ENCODE measurements around the gene LYZL1. TPM values are rescaled to one million over a fixed set of nuclear protein-coding genes. Genes with fewer than 3 reads are reported as not detected.
"Not testable (repeated sequence)": the region's sequence is repeated elsewhere in the genome, so short reads cannot be mapped to it uniquely, and the experiment has no call there.

Gene LYZL1
- total RNA-seq, 3 donors from 2014 or later = not detected

DNA sequence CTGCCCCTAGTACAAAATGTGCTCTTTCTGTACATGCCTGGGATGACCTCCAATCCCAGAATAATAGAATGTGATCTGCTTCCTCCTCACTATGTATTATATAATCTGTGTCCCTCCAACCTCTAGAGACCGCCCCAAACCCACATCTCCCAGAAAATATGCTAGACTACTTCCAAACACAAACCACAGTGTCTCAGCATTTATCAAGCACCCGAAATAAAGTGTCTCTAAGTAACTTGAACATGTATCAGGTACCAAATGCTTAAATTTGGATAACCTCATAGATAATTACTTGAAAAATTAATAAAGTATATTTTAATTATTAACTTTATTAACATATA is 16.1 kb downstream of the LYZL1 start:
- peak overlapping the region in 1 of 2 donors; percentile 19 for H3K27ac ChIP-seq
- TF ChIP-seq POLR2A (IDR thresholded peaks at IDR 0.05) (no peak), POLR2AphosphoS5 (IDR thresholded peaks at IDR 0.05) (no peak)
- TF ChIP-seq, protein P1, sequence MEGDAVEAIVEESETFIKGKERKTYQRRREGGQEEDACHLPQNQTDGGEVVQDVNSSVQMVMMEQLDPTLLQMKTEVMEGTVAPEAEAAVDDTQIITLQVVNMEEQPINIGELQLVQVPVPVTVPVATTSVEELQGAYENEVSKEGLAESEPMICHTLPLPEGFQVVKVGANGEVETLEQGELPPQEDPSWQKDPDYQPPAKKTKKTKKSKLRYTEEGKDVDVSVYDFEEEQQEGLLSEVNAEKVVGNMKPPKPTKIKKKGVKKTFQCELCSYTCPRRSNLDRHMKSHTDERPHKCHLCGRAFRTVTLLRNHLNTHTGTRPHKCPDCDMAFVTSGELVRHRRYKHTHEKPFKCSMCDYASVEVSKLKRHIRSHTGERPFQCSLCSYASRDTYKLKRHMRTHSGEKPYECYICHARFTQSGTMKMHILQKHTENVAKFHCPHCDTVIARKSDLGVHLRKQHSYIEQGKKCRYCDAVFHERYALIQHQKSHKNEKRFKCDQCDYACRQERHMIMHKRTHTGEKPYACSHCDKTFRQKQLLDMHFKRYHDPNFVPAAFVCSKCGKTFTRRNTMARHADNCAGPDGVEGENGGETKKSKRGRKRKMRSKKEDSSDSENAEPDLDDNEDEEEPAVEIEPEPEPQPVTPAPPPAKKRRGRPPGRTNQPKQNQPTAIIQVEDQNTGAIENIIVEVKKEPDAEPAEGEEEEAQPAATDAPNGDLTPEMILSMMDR (IDR thresholded peaks at IDR 0.05) = no peak

DNA sequence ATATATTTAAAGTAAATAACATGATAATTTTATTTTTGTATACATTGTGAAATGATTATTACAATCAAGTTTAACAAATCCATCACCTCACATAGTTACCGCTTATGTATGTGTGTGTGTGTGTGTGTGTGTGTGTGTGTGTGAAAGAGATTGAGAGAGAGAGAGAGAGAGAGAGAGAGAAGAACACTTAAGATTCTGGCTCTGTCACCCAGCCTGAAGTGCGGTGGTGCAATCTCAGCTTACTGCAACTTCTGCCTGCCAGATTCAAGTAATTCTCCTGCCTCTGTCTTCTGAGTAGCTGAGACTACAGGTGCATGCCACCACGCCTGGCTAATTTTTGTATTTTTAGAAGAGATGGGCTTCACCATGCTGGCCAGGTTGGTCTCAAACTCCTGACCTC is 17.8 kb downstream of the LYZL1 start:
- Histone ChIP-seq H3K9me3 (peaks cover 0 to 7% of the 10 kb centered on the region in 2 donors), H3K4me1 (no peaks in the 10 kb centered on the region), H3K27ac (no peak overlapping the region), H3K27me3 (no peaks in the 10 kb centered on the region), H3K4me3 (no peak overlapping the region), H3K36me3 (no peaks in the 10 kb centered on the region)
- TF ChIP-seq POLR2AphosphoS5 (IDR thresholded peaks at IDR 0.05) = no peak
- TF ChIP-seq, protein P1 (IDR thresholded peaks at IDR 0.05) = no peak
- no peak for TF ChIP-seq POLR2A (IDR thresholded peaks at IDR 0.05)
- intact Hi-C loops (cut with DNase I; ENCODE audit: low total_unique reads) = loop anchor here (5.0 kb wide), 1 partner anchor 639 kb away; no protein-coding TSS in a partner anchor
- DNase-seq (ENCODE audit: low spot score in 2 of 2) = no peak

More for the DNA sequence above, 16.1 kb downstream of the LYZL1 start:
- Histone ChIP-seq H3K9me3 (peaks cover 4 to 21% of the 10 kb centered on the region in 2 donors), H3K27me3 (no peaks in the 10 kb centered on the region), H3K4me1 (no peaks in the 10 kb centered on the region), H3K4me3 (peak overlapping the region in 1 of 3 donors; percentile 27), H3K36me3 (no peaks in the 10 kb centered on the region)
- intact Hi-C loops (cut with DNase I; ENCODE audit: low total_unique reads) = loop anchor here (5.0 kb wide), 1 partner anchor 638 kb away; no protein-coding TSS in a partner anchor
- DNase-seq (ENCODE audit: low spot score in 2 of 2) = no peak

DNA sequence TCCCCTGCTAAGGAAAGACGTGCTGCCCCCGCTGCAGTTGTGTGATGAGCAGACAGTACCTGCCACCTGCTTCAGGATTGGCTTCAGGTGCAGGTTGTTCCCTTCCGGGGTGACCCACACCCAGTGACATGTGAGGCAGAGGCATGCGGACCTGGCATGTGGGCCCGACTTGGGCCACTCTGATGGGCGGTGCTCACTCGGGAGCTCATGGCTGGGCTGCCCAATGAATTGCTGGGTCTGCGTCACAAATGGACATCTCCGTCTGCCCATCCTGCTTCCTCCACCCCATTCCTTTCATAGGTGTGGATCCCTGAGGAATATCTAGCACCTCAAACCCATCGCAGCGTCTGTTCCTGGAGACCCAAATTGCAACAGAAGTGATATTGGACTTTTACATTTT is 19.3 kb downstream of the LYZL1 start:
- intact Hi-C loops (cut with DNase I; ENCODE audit: low total_unique reads) = loop anchor here (5.0 kb wide), 1 partner anchor 641 kb away; no protein-coding TSS in a partner anchor
- DNase-seq (ENCODE audit: low spot score in 2 of 2); H3K4me1 ChIP-seq; H3K4me3 ChIP-seq; H3K36me3 ChIP-seq; H3K27me3 ChIP-seq; H3K9me3 ChIP-seq; H3K27ac ChIP-seq: not testable (repeated sequence)

DNA sequence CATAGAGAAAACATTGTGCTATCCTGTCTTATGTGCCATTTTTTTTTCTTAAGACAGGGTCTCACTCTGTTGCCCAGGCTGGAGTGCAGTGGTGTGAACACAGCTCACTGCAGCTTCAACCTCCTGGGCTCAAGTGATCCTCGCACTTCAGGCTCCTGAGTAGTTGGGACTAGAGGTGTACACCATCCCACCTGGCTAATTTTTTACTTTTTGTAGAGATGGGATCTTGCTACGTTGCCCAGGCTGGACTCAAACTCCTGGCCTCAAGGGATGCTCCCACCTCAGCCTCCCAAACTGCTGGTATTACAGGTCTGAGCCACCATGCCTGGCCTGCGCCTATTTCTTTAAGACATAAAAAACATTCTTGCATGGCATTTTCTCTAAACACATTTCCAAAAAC is 20.6 kb downstream of the LYZL1 start:
- TF ChIP-seq, protein P1 (IDR thresholded peaks at IDR 0.05) = no peak
- TF ChIP-seq POLR2A (IDR thresholded peaks at IDR 0.05) = no peak
- no peak for TF ChIP-seq POLR2AphosphoS5 (IDR thresholded peaks at IDR 0.05)
- DNase-seq (ENCODE audit: low spot score in 2 of 2) = no peak
- H3K4me3 ChIP-seq = no peak overlapping the region
- intact Hi-C loops (cut with DNase I; ENCODE audit: low total_unique reads) = loop anchor here (5.0 kb wide), 1 partner anchor 642 kb away; no protein-coding TSS in a partner anchor
- no peak overlapping the region for H3K27ac ChIP-seq
- no peaks in the 10 kb centered on the region for H3K27me3 ChIP-seq
- H3K4me1 ChIP-seq = no peaks in the 10 kb centered on the region
- no peaks in the 10 kb centered on the region for H3K36me3 ChIP-seq
- no peaks in the 10 kb centered on the region for H3K9me3 ChIP-seq

DNA sequence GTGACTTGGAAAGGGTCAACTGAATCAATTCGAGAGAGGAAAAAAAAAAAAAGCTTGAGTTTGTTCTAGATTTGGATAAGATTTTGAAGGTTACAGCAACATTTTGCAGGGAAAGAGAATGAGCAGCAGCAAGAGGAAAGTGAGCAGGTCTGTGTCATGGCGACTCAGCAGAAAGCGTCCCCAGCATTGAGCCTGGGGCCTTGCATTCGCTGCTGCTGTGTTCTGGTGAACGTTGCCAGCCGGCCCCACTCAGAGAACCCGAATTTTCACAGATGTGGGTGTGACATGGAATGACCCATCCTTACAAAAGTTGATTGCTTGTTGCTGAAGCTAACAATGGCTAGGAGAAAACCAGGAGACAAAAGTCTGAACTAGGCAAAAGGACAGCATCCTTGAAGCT is 21.6 kb downstream of the LYZL1 start:
- H3K4me1 ChIP-seq; H3K4me3 ChIP-seq; DNase-seq (ENCODE audit: low spot score in 2 of 2); H3K27me3 ChIP-seq; H3K36me3 ChIP-seq; intact Hi-C loops (cut with DNase I; ENCODE audit: low total_unique reads); H3K9me3 ChIP-seq; H3K27ac ChIP-seq: not testable (repeated sequence)

DNA sequence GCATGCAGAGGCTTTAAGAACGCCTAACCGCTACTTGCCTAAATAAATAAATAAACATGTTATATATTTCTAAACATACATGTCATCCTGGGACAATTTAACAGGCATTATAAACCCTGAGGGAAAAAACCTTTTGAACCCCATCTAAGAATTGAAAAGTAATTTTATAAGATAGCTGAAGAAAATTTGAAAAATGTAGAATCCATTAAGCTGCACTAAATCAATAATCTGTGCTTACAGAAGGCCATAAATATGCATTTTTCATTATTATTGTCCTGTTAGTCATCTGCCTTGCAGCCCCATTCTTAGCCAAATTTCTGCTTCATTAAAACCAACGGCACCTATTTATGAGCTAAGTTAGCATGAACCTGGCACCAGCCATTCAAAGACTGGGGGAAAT is 24.2 kb downstream of the LYZL1 start:
- intact Hi-C loops (cut with DNase I; ENCODE audit: low total_unique reads) = no loop called here
- TF ChIP-seq POLR2AphosphoS5 (IDR thresholded peaks at IDR 0.05) (no peak), POLR2A (IDR thresholded peaks at IDR 0.05) (no peak)
- TF ChIP-seq, protein P1 (IDR thresholded peaks at IDR 0.05) = no peak

More for the DNA sequence above, 24.2 kb downstream of the LYZL1 start:
- H3K4me3 ChIP-seq = no peak overlapping the region
- no peak for DNase-seq (ENCODE audit: low spot score in 2 of 2)
- peaks cover 0 to 2% of the 10 kb centered on the region in 2 donors for H3K4me1 ChIP-seq
- H3K9me3 ChIP-seq = no peaks in the 10 kb centered on the region
- H3K27me3 ChIP-seq = no peaks in the 10 kb centered on the region
- no peak overlapping the region for H3K27ac ChIP-seq
- H3K36me3 ChIP-seq = no peaks in the 10 kb centered on the region

Measured in breast epithelium (tissue), 4 donors.